NCI-H526 (cell line): ENCODE results near the gene ORC6.

Experiments used
- DNase-seq, 2 experiments: peaks; one replicate each; lab custom pipeline; 2025; lab: John Stamatoyannopoulos, UW

ORC6 gene

GRCh38 chr16:46731691-46732555, 42.5 kb downstream of the ORC6 start:
- DNase-seq: no peak

- DNase-seq: no peak
These were observed 43.1 kb downstream of the ORC6 start for GRCh38 chr16:46732561-46732960.

- DNase-seq: no peak
These were observed 43.9 kb downstream of the ORC6 start for GRCh38 chr16:46733319-46733830.

- DNase-seq: no peak
These were observed 47.2 kb downstream of the ORC6 start for GRCh38 chr16:46736695-46737094.

GRCh38 chr16:46737621-46738214, 48.3 kb downstream of the ORC6 start:
- DNase-seq: no peak

- DNase-seq: no peak
These were observed 50.5 kb downstream of the ORC6 start for GRCh38 chr16:46739934-46740333.

- peak; percentile 5 to 43 for DNase-seq
These were observed 53.8 kb downstream of the ORC6 start for GRCh38 chr16:46743232-46743719.

- DNase-seq: no peak
These were observed 56.2 kb downstream of the ORC6 start for GRCh38 chr16:46745617-46746016.

- no peak for DNase-seq
These were observed 57.6 kb downstream of the ORC6 start for GRCh38 chr16:46746821-46747776.
